ENCODE results near the gene SNPH.

Gene SNPH

DNA sequence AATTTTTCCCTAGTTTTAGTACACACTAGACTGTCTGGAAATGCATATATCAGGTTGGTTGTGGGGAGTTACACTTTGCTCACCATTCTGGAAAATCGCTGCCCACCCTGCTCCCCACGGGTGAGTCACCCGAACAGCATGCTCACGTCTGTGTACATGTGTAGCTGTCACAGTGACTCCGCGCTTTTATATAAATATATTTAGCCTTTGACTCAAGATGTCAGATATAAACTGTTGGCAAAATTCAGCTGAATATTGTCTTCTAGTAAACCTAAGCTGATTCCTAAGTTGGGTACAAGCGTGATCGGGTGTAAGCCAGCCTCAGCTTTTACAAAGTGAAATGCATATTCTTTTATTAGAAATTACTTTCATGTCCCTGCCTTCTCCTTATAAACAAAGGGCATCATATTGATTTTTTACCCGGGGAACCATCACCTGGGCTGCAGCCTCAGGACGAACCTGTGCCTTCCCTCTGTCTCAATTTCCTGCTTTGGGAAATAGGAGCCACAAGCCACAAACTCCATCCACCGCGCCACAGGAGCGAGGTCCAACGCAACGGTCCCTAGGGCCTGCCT is 58.6 kb downstream of the SNPH start:
- peak; percentile 28 to 35 for DNase-seq (ENCODE audit: low read depth in 2 of 2)

DNA sequence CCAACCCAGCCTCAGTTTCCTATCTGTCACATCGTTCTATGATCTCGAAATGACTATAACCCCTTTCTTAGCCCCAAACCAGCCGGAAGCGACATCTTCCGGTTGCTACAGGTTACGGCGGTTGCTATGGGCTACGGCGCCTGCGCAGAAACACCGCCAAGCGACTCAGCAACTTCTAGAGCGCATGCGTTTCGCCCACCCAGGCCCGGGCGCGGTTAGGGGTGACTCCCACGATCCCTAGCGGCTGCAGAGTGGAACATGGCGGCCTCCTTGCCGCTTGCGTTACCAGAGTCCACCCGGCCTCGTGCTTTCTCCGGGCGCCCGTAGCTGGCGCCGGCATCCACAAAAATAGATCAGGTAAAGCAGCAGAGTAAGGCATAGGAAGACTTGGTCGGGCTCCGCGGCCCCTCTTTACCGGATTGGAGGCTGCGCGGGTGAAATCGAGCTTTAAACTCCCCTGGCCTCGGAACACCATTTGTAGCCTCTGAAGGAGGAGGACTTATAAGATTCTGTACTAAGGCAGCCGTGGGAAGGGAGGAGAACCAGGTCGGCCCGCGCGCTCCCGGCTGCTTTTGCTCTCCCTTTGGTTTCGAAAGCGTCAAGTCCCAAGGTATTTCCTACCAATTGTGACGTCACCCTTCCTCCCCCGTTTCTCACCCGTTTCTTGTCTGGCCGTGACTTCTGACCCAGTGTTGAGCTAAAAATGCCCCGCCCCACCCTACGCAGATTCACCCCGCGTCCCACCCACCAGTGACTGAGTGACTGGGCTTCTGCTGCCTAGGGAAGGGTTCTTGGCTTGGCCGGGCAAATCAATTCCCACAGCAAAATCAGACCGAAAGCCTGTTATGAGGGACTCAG is 59.3 kb downstream of the SNPH start:
- DNase-seq (ENCODE audit: low read depth in 2 of 2), result peak; percentile 97 to 98

DNA sequence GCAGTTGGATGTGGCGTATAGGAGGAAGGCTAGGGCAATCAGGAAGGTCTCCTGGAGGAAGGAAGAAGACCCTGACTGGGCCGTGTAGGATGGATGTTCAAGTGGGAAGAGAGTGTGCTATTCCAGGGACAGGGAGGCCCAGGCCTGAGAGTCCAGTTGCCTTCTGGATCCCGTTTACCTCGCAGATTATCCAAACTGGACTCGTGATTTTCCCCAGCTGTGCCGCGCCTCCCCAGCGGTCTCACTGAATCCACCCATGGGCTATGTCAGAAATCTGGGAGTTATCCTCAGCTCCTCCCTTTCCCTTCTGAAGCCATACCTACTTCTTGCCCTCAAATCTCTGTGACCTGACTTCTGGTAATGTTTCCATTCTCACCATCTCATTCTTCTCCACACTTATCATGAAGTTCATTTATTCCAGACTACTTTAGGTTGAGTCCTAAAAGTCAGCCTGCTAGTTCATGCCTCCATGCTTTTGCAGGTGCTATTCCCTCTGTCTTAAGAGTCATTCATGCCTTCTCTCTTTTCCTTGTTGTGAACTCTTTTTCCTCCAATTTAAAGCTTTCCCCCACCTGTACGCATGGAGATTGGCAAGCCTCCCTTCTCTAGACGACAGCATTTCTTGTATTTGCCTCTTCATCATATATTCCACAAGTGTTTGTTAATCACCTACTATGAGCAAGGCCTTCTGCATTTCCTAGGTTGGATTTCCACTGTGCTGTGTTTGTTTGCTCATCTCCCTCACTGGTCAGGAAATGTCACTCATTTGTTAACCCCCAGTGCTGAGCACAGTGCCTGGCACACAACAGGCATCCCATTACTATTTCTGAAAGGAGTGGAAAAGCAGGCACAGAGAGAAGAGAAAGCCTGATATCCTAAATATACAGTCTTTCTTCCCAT is 60.2 kb downstream of the SNPH start:
- no peak for DNase-seq (ENCODE audit: low read depth in 2 of 2)

DNA sequence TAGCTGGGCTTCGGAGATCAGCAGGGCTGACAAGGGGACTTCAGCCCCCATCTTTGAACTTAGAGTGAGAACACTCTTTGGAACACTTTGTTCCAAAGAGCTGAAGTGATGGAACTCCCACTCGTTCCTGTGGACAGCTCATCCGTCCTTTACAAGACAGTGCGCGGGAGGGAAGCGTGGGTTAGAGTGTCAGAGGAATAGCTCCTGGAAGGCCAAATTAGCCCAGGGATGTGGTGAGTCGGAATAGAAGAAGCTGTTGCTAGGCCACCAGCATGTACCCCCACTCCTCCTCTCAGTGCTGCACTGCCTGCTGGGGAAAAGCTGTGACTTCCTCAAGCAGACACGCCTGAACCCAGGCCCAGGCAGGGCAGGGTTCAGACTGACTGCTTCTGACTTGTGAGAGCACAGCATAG is 61.2 kb downstream of the SNPH start:
- DNase-seq (ENCODE audit: low read depth in 2 of 2), result no peak

DNA sequence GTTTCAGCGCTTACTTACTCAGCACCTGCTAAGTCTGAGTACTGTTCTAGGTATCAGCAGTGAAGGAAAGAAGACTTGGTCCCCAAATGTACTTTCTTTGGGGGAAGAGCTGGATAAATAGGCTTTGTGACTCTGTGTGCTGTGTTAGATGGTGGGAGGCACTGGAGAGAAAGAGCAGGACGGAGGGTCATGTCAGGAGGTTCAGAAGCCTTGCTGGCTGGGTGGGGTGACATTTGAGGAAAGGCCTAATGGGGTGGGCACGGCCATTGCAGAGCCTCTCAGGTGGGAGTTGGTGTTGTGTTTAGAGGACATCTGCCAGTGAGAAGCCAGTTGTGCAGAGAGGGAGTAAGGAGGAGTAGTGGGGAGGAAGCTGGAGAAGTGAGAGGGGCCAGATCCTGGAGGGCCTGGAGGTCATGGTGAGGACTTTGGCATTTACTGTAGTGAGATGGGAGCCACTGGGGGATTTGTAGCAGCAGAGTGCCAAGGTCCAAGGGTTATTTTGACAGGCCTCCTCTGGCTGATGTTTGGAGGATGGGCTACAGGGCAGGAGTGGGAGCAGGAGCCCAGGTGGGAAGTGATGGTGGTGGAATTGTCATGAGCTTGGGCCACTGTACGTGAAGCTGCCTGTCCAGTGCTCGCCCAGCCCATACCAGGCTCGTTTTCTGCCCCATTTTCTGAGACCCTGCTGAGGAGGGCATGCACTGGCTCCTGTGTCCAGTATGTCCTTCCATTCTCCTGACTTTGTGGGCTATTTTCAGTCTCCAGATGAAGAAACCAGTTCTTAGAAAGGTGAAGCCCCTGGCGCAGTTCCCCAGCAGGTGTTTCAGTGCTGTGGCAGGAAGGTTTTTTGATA is 62.0 kb downstream of the SNPH start:
- no peak for DNase-seq (ENCODE audit: low read depth in 2 of 2)

DNA sequence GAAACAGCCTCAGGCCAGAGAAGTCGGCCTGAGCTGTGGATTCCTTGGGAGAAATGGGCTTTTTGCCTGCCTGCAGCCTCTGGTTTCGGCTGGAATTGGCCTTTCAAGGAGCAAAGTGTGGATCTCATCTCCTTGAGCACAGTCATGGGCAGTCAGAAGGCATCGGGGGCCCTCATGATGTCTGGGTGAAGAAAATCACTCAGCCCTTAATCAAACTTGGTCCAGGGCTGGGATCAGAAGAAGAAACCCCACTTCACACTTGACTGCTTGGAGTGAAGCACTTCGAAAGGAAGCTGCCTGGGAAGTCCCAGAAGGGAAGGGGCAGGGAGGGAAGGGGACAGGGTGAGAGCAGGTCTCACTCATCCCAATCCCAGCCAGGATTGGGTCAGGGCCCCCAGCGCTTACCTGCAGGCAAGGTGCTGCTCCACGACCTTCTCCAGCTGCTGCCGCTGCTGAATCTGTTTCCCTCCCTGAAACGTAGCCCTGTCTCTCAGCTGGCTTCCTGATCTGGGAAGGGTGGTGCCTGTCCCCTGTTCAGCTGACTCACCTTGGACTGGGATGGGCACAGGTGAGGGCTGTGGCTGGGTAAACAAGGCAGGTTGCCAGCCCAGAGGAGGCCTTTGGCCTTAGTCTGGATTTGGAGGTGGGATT is 62.7 kb downstream of the SNPH start, which contains the start of gene SDCBP2:
TSS of gene SDCBP2 (minus strand) at position 460 of the 651 bp plus-strand sequence. CDS start 8,723 bp downstream, outside the sequence.
- no peak for DNase-seq (ENCODE audit: low read depth in 2 of 2)

DNA sequence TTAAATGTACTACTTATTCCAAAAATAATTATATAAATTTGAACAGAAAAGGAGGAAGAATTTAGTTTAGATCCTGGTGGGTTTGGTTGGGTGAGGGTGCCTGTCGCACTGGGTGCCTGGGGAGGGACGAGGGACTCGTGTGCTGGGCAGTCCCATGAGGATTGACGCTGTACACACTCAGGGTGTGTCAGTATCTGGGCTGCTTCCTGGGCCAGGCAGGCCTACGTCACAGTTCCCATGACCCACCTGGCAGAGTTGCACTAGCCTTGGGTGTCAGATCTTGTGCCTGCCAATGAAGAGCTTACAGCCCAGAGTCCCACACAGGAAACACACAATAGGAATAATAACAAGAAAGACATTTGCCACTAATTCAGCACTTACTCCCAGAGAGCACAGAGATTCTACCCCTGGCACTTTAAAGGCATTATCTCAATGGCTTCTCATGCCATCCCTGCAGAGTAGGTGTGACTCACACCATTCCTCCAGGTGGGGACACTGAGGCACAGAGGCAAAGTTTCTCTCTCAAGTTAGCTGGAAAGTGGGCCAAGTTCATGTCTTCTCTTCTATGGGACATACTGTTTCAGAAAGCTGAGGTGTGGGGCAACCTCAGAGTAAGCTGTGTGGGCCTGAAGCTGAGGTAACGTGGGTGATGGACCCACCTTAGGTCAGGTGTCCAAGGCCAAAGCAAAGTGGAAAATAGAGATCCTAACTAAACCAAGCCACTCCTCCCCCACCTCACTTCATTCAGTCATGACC is 64.2 kb downstream of the SNPH start:
- no peak for DNase-seq (ENCODE audit: low read depth in 2 of 2)

DNA sequence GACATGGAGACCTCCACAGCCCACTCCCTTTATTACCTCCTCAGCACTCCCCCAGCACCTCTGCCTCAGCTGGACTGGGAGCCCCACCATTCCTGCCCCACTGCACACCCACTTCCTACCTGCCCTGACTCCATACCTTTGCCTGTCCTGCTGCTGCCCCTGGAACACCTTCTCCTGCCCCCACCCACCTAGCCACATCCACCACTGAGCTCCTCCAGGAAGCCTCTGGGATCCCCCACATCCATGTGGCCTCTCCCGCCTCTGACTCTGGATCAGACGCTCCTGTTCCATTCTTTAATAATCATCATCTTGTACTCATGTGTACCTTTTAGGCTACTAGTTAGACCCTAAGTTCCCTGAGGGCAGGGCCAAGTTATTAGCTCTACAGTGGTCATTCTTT is 65.0 kb downstream of the SNPH start:
- DNase-seq (ENCODE audit: low read depth in 2 of 2), result no peak

DNA sequence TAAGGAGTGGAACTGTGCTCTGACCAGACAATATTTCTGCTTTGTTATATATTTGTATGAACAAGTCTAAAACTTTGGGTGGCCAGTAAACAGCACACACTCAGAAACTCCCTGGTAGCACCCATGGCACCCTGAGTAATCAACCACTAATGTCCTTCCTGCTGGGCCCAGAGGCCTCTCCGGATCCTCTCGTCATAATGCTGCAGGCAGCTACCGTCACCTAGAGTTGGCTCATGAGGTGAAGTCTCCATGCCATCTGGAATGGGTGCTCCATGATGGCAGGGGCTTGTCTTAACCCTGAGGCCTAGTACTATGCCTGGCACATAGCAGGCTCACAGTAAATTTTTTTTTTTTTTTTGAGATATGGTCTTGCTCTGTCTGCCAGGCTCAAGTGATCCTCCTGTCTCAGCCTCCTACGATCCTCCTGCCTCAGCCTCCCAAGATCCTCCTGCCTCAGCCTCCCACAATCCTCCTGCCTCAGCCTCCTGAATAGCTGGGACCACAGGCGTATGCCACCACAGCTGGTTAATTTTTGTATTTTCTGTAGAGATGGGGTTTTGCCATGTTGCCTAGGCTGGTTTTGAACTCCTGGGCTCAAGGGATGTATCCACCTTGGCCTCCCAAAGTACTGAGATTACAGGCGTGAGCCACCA is 65.8 kb downstream of the SNPH start:
- DNase-seq (ENCODE audit: low read depth in 2 of 2), result no peak

DNA sequence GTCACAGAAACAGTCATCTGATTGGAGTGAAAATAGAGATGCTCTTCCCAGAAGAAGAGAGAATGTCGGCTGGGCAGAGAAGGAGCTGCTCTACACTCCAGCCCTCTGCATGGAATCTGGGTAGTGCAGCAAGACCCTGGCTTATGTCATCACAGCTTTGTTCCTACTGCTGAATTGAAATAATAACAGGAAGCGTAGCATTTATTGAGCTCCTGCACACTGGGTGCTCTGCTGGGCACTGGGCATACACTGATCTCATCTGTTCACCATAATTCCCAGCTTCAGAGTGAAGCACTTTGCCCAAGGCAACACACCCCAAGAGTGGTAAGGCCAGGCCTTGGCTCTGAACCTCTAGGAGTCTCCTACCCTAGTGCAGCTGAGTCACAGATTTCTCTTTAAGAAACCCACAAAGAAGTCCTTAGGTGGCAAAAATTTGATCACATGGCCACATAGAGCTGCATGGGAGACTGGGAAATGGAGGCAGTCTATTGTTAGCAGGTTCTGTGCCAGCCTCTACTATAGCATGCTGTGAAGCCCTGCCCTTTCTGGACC is 66.7 kb downstream of the SNPH start:
- no peak for DNase-seq (ENCODE audit: low read depth in 2 of 2)

DNA sequence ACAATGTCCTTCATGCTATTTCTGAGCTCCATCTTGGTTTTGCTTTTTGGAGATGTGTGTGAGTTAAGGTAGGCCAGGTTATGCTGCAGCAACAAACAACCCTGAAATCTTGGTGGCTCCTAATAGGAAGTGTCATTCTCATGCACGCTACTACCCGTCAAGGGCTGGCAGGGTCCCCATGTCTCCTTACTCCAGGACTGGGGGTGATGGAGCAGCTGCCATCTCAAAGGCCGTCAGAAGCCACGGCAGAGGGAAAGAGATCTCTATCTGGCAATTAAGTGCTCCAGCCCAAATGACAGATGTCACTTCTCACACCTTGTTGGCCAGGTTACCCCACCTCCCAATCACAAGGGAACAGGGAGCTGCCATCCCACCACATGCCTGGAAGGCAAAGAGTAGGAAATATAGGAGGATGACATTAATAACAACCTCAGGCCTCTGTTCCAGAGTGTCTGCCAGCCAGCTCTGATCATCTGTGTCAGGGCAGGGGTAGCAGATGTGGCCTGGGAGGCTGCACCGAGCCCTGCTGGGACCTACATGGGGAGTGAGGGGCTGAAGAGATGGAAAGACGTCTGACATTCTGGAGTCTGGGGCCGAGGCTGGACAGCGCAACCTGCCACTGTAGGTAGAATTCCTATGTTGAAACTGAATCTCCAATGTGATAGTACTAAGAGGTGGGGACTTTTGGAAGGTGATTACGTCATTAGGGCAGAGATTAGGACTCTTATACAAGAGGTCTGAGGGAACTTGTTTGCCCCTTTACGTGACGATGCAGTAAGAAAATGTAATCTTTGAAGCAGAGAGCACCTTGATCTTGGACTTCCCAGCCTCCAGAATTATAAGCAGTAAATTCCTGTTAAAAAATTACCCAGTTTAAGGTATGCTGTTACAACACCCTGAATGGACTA is 67.6 kb downstream of the SNPH start:
- DNase-seq (ENCODE audit: low read depth in 2 of 2), result no peak

DNA sequence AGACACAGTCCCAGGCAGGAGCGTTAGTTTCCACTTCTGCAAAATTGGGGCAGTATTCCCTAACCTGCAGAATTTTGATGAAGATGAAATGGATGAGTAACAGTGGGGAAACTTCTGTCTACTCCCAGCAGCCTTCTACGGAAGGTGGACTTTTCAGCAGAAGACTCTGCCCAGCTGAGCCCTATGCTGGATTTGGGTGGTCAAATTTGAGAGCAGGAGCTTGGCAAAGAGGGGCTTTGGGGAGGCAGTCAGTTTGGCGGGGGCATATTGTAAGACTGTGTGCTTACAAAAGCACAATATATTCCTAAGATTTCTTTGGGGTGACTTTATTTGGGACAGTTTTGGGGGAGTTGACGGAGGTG is 68.3 kb downstream of the SNPH start:
- DNase-seq (ENCODE audit: low read depth in 2 of 2), result no peak

DNA sequence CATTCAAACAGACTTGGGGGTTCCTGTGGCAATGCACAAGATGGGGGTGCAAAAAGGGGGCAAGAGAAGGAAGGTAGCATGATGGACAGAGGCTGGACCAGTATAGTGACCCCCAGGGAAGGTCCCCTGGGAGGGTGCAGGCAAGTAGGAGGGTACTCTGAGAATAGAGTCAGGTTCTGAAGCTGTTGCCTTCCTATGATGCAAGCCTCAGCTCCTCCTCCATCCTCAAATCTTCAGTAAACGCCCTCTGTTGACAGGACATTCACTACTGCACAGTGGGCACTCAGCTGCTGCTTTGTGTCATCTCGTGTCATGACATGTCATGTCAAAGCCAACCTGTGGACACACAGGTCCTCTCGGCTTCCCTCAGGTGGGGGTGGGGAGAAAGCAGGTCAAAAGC is 68.7 kb downstream of the SNPH start:
- DNase-seq (ENCODE audit: low read depth in 2 of 2), result no peak

DNA sequence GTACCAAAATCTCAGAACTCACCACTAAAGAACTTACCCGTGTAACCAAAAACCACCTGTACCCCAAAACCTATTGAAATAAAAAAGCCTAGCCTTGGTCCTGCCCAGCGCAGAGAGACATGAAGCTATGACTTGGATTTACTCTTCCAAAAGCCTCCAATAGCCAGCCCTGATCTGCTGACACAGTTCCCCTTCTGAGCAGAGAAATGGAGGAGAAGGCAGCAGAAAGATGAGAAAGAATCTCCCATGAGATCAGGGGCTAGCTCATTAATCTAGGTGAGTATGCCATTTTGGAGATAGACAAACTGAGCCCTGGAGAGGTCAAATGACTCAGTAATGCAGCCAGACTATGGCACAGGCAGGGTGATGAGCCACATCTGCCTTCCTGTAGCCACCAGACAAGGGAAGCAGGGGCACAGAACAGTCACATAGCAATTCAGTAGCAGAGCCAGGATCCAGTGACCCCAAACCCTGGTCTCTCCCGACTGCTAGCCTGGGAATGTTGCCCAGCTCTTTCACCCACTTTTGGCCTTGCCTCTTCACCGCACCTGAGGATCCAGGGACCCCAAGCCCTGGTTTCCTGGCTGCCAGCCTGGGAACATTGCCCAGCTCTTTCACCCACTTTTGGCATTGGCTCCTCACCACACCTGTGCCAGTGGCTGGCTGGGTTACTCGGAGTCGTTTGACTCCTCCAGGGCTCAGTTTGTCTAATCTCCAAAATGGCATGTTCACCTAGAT is 70.0 kb downstream of the SNPH start:
- no peak for DNase-seq (ENCODE audit: low read depth in 2 of 2)

DNA sequence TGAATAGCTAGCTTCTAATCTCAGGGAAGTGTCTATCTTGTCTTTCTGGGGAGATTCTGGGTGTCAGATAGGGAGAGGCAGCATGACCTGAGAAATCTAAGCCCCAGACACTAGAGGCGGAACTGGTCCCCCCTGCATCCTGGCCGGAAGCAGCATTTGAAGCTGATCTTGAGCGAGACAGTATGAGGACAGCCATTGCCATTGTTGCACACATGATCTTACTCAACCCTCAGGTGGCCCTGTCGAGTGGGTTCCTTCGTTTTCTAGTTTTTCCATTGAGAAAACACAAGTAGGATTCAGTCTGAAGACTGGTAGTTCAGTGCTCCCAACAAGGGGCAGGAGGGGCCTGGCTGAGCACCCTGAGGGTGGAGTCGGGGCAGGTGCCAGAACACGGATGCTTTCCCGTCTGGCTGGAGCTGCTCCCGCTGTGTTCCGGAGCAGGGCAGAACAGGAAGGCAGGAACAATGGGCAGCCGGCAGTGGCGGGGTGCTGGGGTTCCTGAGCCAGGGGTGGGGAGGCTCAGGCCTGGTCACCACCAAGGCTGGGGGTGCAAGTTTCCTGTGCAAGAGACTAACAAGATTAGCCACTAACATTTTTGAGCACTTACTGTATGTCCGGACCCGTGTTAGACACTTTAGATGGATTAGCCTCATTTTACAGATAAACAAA is 70.7 kb downstream of the SNPH start:
- DNase-seq (ENCODE audit: low read depth in 2 of 2), result no peak

DNA sequence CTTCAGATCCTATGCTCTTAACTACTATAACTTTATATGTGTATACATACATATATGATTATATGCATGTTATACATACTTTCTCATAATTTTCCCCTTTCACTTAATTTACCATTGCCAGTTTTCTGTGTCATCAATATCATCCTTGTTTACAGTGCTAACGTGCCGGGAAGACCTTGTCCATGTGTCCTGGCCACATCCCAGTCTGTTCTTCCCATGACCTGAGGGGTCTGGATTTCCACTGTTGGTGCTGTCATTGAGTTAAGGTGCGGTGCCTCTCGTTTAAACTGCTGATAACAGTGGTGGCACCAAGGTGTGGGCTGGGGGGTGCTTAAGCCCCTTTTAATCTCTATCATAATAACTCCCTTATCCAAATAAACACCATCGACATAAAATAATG is 71.3 kb downstream of the SNPH start:
- DNase-seq (ENCODE audit: low read depth in 2 of 2), result no peak

DNA sequence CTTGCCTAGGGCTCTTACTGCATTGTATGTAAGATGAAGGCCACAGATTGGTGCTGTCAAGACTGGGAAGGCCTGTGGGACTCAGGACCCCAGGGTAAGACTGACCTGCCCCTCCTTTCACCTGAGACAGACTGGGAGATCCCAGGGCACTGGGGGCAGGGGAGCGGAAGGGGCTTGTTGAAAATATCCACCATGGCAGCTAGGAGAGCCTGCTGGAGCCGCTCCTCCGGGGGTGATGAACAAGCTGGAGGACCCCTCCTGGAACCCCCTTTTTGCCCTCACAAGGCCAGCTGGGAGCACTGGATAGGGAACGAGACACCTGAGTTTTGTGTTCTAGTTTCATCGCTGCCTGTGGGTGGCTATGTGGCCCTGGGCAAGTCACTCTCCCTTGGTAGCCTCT is 72.0 kb downstream of the SNPH start:
- DNase-seq (ENCODE audit: low read depth in 2 of 2), result no peak

Measured in stimulated activated CD8-positive, alpha-beta memory T cell treated with anti-CD3 and anti-CD28 coated beads, Interleukin-15, amount 100 ng/mL, for 4 hours (primary cell).